GM18867 (cell line): Measurements from ENCODE around the gene LYRM9.
"Not testable (repeated sequence)": the region's sequence is repeated elsewhere in the genome, so short reads cannot be mapped to it uniquely, and the experiment has no call there.

Experiments used
- ATAC-seq: cut with Tn5 transposase; IDR thresholded peaks from one replicate; pipeline ENCODE4 v1.9.1; 2021; ENCODE audit warnings: mild to moderate bottlenecking, moderate library complexity; ENCODE audit not compliant: unreplicated experiment

LYRM9 gene

DNA sequence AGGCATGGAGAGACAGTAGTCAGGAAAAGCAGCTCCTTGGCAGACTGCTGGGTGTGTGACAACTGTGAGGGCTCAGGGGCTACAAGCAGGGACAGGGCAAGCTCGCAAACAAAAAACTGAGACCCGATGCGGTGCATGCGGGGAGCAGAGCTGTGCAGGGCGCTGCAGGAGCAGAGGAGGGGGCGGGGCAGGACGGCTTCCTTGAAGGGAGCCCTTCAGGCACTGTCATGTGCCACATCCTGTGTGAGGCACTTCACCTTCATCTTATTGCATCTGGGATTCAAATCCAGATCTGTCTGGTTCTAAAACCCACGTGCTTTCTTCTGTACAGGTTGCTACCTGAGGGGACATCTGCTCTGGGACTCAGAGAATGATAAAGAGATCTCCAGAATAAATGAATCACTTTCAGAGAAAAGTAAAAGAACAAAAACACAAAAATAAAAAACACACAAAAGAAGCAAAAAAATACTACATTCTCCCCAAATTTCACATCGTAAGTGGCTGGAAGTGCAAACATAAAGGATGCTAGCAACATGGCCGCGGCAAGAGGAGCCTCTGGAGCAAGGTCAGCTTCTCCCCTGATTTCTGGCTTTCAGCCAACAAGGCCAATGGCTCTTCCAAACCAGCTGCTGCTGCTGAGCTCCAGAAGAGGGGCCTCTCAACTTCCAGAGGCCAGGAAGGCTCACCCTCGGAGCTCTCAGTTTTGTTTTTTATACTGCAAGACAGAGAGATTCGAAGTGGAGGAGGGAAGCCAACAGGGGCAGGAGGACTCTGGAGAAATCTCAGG lies 14.2 kb downstream of the LYRM9 start:
- no peak for ATAC-seq

DNA sequence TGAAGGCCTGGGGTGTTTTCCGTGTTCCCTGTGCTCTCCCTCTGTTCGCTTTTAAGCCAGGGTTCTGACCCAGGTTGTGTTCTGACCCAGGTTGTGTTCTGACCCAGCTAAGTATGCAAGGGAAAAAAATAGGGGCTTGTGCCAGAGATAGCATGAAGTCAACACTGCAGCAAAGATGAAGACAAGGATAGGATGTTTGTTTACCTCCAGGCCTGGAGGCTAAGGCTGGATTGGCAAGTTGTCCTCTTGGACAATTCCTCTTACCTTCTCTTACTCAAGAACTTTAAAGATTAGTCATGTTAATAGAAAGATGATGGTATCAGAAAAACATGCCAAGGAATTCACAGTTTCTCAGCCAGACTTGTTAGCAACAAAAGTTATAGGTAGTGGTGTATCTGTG lies 19.4 kb downstream of the LYRM9 start:
- ATAC-seq = no peak

DNA sequence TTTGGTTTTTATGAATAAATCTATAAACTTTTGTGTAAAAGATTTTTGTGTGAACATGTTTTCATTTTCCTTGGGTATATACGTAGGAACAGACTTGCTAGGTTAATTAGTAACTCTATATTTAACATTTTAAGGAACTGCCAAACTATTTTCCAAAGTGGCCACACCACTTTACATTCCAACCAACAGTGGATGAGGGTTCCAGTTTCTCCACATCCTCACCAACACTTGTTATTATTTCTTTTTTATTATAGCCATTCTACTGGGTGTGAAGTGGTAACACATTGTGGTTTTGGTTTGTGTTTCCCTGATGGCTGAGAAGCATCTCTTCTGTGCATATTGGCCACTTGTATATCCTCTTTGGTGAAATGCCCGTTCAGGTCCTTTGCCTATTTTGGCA lies 20.0 kb downstream of the LYRM9 start:
- no peak for ATAC-seq

DNA sequence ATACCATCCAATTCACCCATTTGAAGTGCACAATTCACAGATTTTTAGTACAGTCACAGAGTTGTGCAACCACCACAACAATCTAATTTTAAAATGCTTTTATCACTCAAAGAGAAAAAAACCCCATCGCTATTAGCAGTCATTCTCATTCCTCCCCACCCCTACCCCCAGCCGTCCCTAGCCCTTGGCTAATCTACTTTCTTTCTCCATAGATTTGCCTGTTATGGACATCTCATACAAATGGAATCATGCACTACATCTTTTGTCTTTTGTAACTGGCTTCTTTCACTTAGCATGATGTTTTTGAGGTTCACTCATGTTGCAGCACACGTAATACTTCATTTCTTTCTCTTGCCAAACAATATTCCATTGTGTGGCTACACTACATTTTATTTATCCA lies 20.4 kb downstream of the LYRM9 start:
- no peak for ATAC-seq

DNA sequence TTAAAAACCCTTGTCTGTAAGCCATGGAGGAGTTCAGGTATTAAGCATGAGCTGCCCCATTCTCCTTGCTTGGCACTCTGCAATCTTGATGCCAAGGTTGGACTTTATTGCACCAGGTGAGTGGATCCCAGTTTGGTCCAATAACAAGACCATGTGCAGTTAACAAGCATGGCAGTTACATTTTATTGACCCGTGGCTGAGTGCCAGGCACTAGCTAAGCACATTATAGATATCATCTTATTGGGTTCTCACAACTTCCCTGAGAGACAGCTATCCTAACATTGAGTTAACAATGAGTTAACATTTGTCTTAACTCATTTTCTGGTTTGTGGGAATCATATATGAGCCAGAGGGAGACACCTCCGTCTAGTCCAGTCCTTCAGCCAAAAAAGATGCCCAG lies 21.8 kb downstream of the LYRM9 start:
- ATAC-seq = no peak

DNA sequence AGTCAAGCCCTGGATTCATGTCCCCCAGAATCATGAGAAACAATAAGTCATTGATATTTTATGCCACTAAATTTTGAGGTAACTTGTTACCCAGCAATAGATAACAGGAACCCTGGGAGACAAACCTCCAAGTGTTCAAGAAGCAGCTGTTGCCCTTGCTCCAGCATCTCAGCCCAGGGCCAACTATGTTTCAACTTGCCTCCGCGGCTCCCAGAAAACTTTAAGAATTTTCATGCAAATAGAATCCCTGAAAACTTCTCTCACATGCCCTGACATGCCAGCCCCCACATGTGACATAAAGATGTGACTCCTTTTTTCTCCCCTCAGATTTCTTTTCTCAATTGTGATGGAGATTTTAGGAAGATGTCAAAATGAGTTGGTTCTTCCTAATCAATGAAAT lies 22.8 kb downstream of the LYRM9 start:
- no peak for ATAC-seq

DNA sequence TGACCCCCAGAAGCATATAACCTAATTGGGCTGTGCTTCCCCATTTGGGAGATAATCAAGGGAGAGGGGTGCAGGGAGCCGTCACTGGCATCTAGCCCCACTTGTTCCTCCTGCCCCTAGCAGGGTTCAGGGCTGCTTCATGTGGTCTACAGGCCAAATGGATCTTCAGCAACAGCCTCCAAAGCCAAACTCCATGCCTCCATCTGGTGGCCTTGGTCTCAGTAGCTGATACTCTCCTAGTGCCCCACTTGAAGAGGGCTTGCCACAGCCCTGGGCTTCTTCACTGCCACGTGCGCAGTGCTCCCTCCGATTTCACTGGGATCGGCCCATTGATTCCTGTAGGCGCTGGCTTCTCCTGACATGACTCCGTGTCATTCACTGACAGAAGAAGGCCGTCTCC lies 24.6 kb downstream of the LYRM9 start:
- no peak for ATAC-seq

DNA sequence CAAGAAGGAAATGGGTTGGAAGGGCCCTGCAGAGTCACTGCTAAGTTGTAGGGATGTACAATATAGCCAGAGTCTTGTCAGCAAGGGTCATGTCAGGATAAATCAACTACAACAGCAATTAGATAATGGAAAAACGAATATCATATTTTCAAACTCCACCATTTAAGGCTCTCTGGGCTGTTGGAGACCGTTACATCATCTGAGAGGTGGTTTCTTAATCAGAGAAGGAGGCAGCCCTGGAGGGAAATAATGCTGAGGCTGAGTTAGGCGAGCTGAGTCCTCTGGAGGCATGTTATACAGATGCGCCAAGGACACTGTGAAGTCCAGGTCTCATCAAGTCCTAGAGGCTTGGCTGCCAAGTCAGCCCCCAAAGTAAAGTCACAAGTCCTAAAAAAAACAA lies 30.3 kb downstream of the LYRM9 start:
- ATAC-seq = no peak

DNA sequence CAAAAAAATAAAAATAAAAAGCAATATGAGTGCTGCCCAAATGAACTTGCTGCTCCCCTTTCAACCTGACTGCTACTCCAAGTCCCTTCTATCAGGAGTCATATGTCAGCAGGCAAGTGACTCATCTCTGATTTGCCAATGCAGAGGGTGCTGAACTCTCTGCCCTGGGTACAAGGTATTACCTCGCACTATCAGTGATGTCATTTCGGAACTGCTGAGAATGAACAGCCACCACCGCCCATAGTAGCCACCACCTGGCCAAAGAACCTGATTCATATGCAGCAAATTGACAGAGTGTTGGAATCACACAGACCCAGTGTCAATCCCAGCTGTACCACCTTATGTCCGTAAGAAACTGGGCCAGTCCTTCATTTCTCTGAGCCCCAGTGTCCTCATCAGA lies 31.2 kb downstream of the LYRM9 start:
- no peak for ATAC-seq

DNA sequence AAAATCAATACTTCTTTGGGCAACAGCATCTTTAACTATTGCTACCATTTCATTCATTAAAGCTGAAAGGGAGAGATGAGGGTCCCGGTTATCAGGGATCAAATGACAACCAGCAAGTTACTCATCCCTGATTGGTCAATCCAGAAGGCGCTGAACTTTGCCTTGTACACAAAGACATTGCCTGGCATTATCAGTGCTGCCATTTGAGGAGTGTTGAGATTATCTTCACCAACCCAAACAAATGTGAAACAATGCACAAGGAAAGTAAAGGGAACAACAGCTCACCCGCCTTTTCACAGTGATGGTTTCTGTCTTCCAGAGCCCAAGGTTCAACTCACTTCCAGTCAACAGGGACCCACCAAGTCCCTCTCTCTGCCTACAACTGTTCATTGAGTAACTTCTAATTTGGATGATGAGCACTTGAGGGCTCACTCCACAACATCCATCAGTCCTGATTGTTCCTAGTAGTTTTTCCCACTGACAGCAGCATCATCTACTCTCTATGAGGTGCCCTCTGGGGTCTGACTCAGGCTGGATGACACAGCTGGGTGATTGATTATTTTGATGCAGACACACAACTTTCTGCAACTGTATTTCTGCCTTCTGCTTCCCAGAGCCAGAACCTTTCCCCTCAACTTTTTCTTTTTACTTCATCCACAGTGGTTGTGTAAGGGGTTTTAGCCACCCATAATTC lies 32.0 kb downstream of the LYRM9 start:
- no peak for ATAC-seq

DNA sequence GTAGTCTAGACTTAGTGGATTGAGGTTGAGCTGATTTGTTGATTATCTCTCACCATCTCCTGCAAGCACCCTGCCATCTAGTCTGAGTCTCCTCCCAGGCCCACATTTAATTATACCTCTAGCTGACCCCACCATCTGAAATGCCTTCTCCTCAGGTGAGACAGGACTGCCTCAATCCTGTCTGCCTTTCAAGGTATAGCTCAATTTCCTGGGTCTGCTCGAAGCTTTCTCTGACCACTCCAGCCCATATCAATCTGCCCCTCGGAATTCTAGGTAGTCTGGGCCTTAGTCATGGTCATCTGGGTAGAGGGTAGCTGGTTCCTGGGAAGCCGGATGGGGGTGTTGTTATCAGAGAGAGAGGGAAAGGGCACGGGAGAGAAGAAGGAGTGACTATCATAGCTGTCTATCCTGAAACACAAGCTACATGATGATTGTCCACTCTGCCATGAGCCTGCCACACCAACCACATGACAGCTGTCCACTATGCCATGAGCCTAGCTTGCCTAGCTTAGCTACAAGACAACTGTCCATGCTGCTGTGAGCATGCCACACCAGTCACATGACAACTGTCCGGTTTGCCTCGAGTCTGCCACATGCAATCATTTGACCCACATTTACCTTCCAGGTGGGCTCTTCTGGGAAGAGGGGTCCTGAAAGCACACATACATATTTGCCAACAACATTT lies 34.4 kb downstream of the LYRM9 start:
- ATAC-seq = no peak

DNA sequence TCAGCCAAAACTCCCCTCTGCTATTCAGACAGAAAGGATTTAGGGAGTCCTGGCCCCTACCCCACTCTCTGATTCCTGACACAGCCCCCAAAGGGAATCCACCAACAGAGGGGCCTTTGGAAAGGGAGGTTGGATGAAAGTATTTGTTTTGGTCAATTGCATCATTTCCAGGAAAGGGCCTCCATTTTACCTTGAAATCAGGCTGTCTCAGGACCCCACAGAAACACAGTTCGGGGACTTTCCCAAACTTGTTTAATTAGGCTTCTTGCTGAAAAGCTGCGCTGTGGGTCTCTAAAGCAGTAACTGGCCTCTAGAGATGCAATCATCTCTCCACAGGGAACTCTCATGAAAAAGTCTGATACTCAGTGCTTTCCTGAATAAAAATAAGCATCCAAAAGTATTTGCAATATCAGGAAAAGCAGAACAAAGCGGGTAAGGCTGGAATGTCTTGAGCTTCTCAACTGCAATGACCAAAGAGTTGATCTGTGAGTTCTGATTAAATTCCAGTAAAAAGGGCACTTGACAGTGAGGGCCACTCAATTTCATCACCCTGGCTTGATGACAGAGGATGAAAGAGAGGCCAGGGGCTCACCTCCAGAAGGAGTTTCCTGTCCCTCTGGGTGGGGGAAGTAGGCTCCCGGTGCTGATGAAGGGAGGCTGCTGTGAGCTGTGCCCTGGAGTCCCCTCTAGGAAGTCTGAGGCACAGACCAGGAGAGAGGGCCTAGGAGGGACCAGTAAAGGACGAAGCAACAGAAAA lies 36.3 kb downstream of the LYRM9 start:
- ATAC-seq = no peak

DNA sequence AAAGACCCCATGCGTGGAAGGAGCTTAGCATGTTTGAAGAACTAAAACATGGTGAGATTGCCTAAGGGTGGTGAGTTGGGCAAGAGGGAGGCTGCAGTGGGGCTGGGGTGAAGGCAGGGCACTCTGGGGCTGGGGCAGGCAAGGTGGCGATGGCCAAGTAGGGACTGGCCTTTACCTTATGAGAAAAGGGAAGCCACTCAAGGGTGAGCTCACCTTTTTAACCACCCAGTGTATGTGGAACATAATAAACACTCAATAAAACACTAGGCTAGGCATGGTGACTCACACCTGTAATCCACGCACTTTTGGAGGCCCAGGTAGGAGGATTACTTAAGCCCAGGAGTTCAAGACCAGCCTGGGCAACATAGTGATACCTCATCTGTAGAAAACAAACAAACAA lies 37.7 kb downstream of the LYRM9 start:
- no peak for ATAC-seq

DNA sequence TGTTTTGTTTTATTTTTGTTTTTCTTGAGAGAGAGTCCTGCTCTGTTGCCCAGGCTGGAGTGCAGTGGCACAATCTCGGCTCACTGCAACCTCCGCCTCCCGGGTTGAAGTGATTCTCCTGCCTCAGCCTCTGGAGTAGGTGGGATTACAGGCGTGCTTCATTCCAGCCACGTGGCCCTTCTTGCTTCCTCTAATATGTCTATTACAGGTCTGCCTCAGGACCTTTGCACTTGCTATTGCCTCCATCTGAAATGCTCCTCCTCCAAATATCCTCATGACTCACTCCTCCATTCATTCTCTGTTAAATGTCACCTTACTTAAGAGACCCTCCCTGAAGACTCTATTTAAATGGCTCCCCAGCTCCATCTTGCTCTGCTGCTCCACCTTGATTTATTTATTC lies 39.0 kb downstream of the LYRM9 start:
- no peak for ATAC-seq

DNA sequence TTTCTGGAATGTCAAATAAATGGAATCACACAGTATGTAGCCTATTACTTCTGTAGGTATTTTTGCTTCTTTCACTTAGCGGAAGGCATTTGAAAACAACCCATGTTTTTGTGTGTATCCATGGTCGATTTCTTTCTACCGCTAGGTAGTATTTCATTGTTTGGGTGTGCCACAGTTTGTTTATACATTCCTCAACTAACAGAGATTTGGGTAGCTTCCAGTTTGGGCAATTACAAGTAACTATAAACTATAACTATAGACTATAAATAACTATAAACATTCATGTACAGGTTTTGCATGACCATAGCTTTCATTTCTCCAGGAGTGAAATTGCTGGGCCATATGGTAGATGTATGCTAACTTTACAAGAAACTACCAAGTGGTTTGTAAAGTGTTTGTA lies 40.1 kb downstream of the LYRM9 start:
- ATAC-seq = no peak

DNA sequence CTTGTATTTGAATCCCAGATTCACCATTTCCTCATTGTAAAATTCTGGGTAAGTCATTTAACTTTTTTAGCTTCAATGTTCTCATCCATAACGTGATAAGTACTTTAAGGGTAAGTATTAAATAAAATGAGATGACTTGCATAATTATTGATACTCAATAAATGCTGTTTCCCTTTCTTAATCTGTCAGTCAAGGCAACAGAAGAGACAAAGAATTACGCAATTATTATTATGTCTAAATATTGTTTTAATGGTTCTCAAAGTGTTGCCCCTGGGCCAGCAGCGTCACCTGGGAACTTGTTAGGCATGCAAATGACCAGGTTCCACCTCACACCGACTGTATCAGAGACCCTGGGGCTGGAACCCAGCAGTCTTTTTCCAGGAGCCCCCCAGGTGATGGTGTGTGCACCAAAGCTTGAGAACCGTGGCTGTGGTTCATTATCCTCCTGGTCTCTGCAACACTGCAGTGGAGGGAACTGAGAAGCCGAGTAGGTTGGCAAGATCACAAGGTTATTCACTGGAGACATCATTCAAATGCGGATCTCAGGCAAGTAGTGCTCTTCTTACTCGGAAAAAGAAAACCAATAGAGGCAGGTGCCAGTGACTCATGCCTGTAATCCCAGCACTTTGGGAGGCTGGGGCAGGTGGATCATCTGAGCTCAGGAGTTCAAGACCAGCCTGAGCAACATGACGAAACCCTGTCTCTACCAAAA lies 43.5 kb downstream of the LYRM9 start:
- ATAC-seq = no peak

DNA sequence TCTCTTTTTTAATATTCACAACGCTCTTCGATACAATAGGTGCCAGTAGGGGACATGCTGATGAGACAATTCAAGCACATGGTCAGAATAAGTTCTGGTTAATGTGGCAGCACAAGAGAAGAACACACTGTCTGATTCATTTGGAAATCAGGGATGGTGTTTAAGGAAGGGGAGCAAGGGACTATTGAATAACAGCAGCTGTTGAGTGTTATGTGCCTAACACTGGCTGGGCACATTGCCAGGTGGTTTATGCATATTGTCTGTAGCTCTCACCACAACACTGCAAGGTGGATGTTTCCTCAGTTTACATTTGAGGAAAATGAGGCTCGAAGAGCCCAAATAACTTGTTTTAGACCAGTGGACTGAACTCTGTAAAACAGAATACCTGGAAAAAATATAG lies 44.2 kb downstream of the LYRM9 start:
- no peak for ATAC-seq

DNA sequence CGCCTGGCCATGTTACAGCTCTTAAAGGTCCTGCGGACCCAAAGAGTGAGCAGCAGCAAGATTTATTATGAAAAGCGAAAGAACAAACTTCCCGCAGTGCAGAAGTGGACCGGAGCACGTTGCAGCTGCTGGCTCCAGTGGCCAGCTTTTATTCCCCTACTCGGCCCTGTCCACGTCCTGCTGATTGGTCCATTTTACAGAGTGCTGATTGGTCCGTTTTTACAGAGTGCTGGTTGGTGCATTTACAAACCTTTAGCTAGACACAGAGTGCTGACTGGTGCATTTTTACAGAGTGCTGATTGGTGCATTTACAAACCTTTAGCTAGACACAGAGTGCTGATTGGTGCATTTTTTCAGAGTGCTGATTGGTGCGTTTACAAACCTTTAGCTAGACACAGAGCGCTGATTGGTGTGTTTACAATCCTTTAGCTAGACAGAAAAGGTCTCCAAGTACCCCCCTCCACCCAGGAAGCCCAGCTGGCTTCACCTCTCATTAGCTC lies 46.3 kb downstream of the LYRM9 start:
- not testable (repeated sequence) for ATAC-seq

DNA sequence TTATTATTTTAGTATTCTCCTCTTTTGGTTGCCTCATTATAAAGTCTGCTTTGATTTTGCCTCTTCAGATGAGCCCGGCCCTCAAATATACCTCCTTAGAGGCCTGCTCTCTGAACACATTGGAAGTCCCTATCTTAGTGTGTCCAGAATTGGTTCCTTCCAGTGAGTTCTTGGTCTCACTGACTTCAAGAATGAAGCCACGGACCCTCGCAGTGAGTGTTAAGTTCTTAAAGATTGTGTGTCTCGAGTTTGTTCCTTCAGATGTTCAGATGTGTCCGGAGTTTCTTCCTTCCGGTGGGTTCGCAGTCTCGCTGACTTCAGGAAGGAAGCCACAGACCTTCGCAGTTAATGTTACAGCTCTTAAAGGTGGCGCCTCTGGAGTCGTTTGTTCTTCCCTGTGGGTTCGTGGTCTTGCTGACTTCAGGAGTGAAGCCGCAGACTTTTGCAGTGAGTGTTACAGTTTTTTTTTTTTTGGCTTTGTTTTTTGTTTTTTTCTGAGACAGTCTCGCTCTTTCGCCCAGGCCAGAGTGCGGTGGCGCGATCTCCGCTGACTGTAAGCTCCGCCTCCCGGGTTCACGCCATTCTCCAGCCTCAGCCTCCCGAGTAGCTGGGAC lies 47.0 kb downstream of the LYRM9 start:
- ATAC-seq = no peak
